ENCODE results near the gene TTC33. TPM values are rescaled to one million over a fixed set of nuclear protein-coding genes. Genes with fewer than 3 reads are reported as not detected.

Gene TTC33
- total RNA-seq, 3 donors from 2014 or later, result 14.6 to 20.9 (median 15.9) TPM

GRCh38 chr5:40623480-40624420, 132.0 kb downstream of the TTC33 start:
- no peaks in the 10 kb centered on the region for H3K36me3 Mint-ChIP-seq (ENCODE audit: insufficient read depth)
- H3K4me3 Mint-ChIP-seq, result no peak overlapping the region
- ATAC-seq, result peak; percentile 74 to 80
- H3K4me1 Mint-ChIP-seq (ENCODE audit: low read depth), result peaks cover 48% of the 10 kb centered on the region
- no peaks in the 10 kb centered on the region for H3K27me3 Mint-ChIP-seq (ENCODE audit: low read depth)
- peak; percentile 5 for DNase-seq
- H3K9me3 Mint-ChIP-seq, result no peaks in the 10 kb centered on the region

GRCh38 chr5:40622463-40623252, 133.1 kb downstream of the TTC33 start:
- Mint-ChIP-seq H3K4me3 (no peak overlapping the region), H3K27me3 (ENCODE audit: low read depth) (no peaks in the 10 kb centered on the region), H3K9me3 (no peaks in the 10 kb centered on the region), H3K36me3 (ENCODE audit: insufficient read depth) (no peaks in the 10 kb centered on the region), H3K4me1 (ENCODE audit: low read depth) (peaks cover 41% of the 10 kb centered on the region)
- no peak for ATAC-seq
- no peak for DNase-seq

- Mint-ChIP-seq H3K4me3 (no peak overlapping the region), H3K36me3 (ENCODE audit: insufficient read depth) (no peaks in the 10 kb centered on the region), H3K4me1 (ENCODE audit: low read depth) (peaks cover 46% of the 10 kb centered on the region), H3K27me3 (ENCODE audit: low read depth) (no peaks in the 10 kb centered on the region), H3K9me3 (no peaks in the 10 kb centered on the region)
- ATAC-seq (no peak), DNase-seq (no peak)
Measured at GRCh38 chr5:40619421-40619820, 136.3 kb downstream of the TTC33 start.

- H3K4me3 Mint-ChIP-seq, result no peak overlapping the region
- peaks cover 41% of the 10 kb centered on the region for H3K4me1 Mint-ChIP-seq (ENCODE audit: low read depth)
- H3K27me3 Mint-ChIP-seq (ENCODE audit: low read depth), result no peaks in the 10 kb centered on the region
- no peaks in the 10 kb centered on the region for H3K9me3 Mint-ChIP-seq
- ATAC-seq (no peak), DNase-seq (no peak)
- no peaks in the 10 kb centered on the region for H3K36me3 Mint-ChIP-seq (ENCODE audit: insufficient read depth)
Measured at GRCh38 chr5:40618926-40619325, 136.8 kb downstream of the TTC33 start.

GRCh38 chr5:40616781-40617180, 139.0 kb downstream of the TTC33 start:
- Mint-ChIP-seq H3K27me3 (ENCODE audit: low read depth) (no peaks in the 10 kb centered on the region), H3K4me1 (ENCODE audit: low read depth) (peaks cover 25% of the 10 kb centered on the region), H3K4me3 (no peak overlapping the region), H3K9me3 (no peaks in the 10 kb centered on the region), H3K36me3 (ENCODE audit: insufficient read depth) (no peaks in the 10 kb centered on the region)
- DNase-seq (no peak), ATAC-seq (no peak)

GRCh38 chr5:40615586-40616170, 140.1 kb downstream of the TTC33 start:
- no peaks in the 10 kb centered on the region for H3K9me3 Mint-ChIP-seq
- no peaks in the 10 kb centered on the region for H3K27me3 Mint-ChIP-seq (ENCODE audit: low read depth)
- no peak for DNase-seq
- peak in 1 of 2 donors; percentile 28 for ATAC-seq
- H3K4me1 Mint-ChIP-seq (ENCODE audit: low read depth), result peaks cover 23% of the 10 kb centered on the region
- H3K36me3 Mint-ChIP-seq (ENCODE audit: insufficient read depth), result no peaks in the 10 kb centered on the region
- peak overlapping the region; percentile 6 for H3K4me3 Mint-ChIP-seq

- H3K4me1 Mint-ChIP-seq (ENCODE audit: low read depth), result peaks cover 22% of the 10 kb centered on the region
- peak overlapping the region; percentile 6 for H3K4me3 Mint-ChIP-seq
- H3K27me3 Mint-ChIP-seq (ENCODE audit: low read depth), result no peaks in the 10 kb centered on the region
- no peak for ATAC-seq
- no peaks in the 10 kb centered on the region for H3K36me3 Mint-ChIP-seq (ENCODE audit: insufficient read depth)
- DNase-seq, result no peak
- H3K9me3 Mint-ChIP-seq, result no peaks in the 10 kb centered on the region
Measured at GRCh38 chr5:40614923-40615585, 140.7 kb downstream of the TTC33 start.

- no peak for ATAC-seq
- no peaks in the 10 kb centered on the region for H3K9me3 Mint-ChIP-seq
- peaks cover 22% of the 10 kb centered on the region for H3K4me1 Mint-ChIP-seq (ENCODE audit: low read depth)
- no peaks in the 10 kb centered on the region for H3K27me3 Mint-ChIP-seq (ENCODE audit: low read depth)
- no peak for DNase-seq
- H3K36me3 Mint-ChIP-seq (ENCODE audit: insufficient read depth), result no peaks in the 10 kb centered on the region
- H3K4me3 Mint-ChIP-seq, result no peak overlapping the region
Measured at GRCh38 chr5:40614466-40614865, 141.3 kb downstream of the TTC33 start.

GRCh38 chr5:40607202-40607601, 148.6 kb downstream of the TTC33 start:
- H3K27me3 Mint-ChIP-seq (ENCODE audit: low read depth), result no peaks in the 10 kb centered on the region
- no peak for ATAC-seq

GRCh38 chr5:40606077-40606765, 149.5 kb downstream of the TTC33 start:
- Mint-ChIP-seq H3K4me1 (ENCODE audit: low read depth) (peaks cover 31% of the 10 kb centered on the region), H3K27me3 (ENCODE audit: low read depth) (no peaks in the 10 kb centered on the region), H3K36me3 (ENCODE audit: insufficient read depth) (no peaks in the 10 kb centered on the region), H3K4me3 (peak overlapping the region; percentile 51), H3K9me3 (no peaks in the 10 kb centered on the region)
- no peak for ATAC-seq
- DNase-seq, result no peak

More at GRCh38 chr5:40607202-40607601, 148.6 kb downstream of the TTC33 start:
- no peak for DNase-seq
- Mint-ChIP-seq H3K4me1 (ENCODE audit: low read depth) (peaks cover 23% of the 10 kb centered on the region), H3K36me3 (ENCODE audit: insufficient read depth) (no peaks in the 10 kb centered on the region), H3K4me3 (no peak overlapping the region), H3K9me3 (no peaks in the 10 kb centered on the region)

- Mint-ChIP-seq H3K36me3 (ENCODE audit: insufficient read depth) (no peaks in the 10 kb centered on the region), H3K27me3 (ENCODE audit: low read depth) (no peaks in the 10 kb centered on the region), H3K9me3 (no peaks in the 10 kb centered on the region), H3K4me3 (peak overlapping the region; percentile 51), H3K4me1 (ENCODE audit: low read depth) (peaks cover 39% of the 10 kb centered on the region)
- no peak for ATAC-seq
- no peak for DNase-seq
Measured at GRCh38 chr5:40605295-40605958, 150.3 kb downstream of the TTC33 start.

- Mint-ChIP-seq H3K27me3 (ENCODE audit: low read depth) (no peaks in the 10 kb centered on the region), H3K36me3 (ENCODE audit: insufficient read depth) (no peaks in the 10 kb centered on the region), H3K4me3 (no peak overlapping the region), H3K4me1 (ENCODE audit: low read depth) (peaks cover 49% of the 10 kb centered on the region), H3K9me3 (no peaks in the 10 kb centered on the region)
- DNase-seq, result no peak
- no peak for ATAC-seq
Measured at GRCh38 chr5:40603378-40603777, 152.4 kb downstream of the TTC33 start.

- peaks cover 49% of the 10 kb centered on the region for H3K4me1 Mint-ChIP-seq (ENCODE audit: low read depth)
- no peak overlapping the region for H3K4me3 Mint-ChIP-seq
- H3K36me3 Mint-ChIP-seq (ENCODE audit: insufficient read depth), result no peaks in the 10 kb centered on the region
- no peaks in the 10 kb centered on the region for H3K9me3 Mint-ChIP-seq
- DNase-seq, result no peak
- H3K27me3 Mint-ChIP-seq (ENCODE audit: low read depth), result no peaks in the 10 kb centered on the region
- no peak for ATAC-seq
Measured at GRCh38 chr5:40601198-40601868, 154.4 kb downstream of the TTC33 start.
